Medulla oblongata (tissue), 1 donor: ENCODE measurements around the gene CNNM4.
"Not testable (repeated sequence)": the region's sequence is repeated elsewhere in the genome, so short reads cannot be mapped to it uniquely, and the experiment has no call there.

Experiments used
- DNase-seq: peaks from one replicate; pipeline ENCODE4 v3.0.0-alpha.2; 2015; ENCODE audit errors: extremely low spot score

Gene CNNM4

GRCh38 chr2:96792772-96793749 lies 32.4 kb downstream of the CNNM4 start:
- DNase-seq, result no peak

GRCh38 chr2:96795076-96795475 lies 34.4 kb downstream of the CNNM4 start:
- DNase-seq, result no peak

GRCh38 chr2:96796497-96796896 lies 35.8 kb downstream of the CNNM4 start:
- DNase-seq, result not testable (repeated sequence)

GRCh38 chr2:96797066-96797625 lies 36.4 kb downstream of the CNNM4 start:
- DNase-seq, result no peak

GRCh38 chr2:96798733-96799622 lies 38.3 kb downstream of the CNNM4 start:
- DNase-seq, result no peak

- DNase-seq, result no peak
Measured at GRCh38 chr2:96799623-96799935, 38.9 kb downstream of the CNNM4 start.

GRCh38 chr2:96800061-96801004 lies 39.6 kb downstream of the CNNM4 start:
- DNase-seq, result no peak

- peak; percentile 60 for DNase-seq
Measured at GRCh38 chr2:96801005-96801785, 40.5 kb downstream of the CNNM4 start.

GRCh38 chr2:96801786-96802595 lies 41.3 kb downstream of the CNNM4 start:
- no peak for DNase-seq

GRCh38 chr2:96802721-96803120 lies 42.0 kb downstream of the CNNM4 start:
- no peak for DNase-seq

GRCh38 chr2:96804986-96805385 lies 44.3 kb downstream of the CNNM4 start:
- no peak for DNase-seq

GRCh38 chr2:96805946-96806345 lies 45.2 kb downstream of the CNNM4 start:
- not testable (repeated sequence) for DNase-seq

GRCh38 chr2:96806468-96807126 lies 45.9 kb downstream of the CNNM4 start:
- no peak for DNase-seq

GRCh38 chr2:96807127-96807471 lies 46.4 kb downstream of the CNNM4 start:
- DNase-seq, result no peak

- no peak for DNase-seq
Measured at GRCh38 chr2:96808176-96808837, 47.6 kb downstream of the CNNM4 start.

GRCh38 chr2:96809216-96809882 lies 48.6 kb downstream of the CNNM4 start:
- DNase-seq, result no peak

GRCh38 chr2:96809951-96810782 lies 49.5 kb downstream of the CNNM4 start:
- no peak for DNase-seq
